ENCODE measurements around the gene ODC1.
A peak's percentile ranks its signal among the peaks of the same experiment; 100 is the strongest.

Gene ODC1

GRCh38 chr2:10426726-10427617 lies 21.2 kb downstream of the ODC1 start:
- H3K4me3 ChIP-seq (ENCODE audit: insufficient read depth, low read depth, low read length) = no peak overlapping the region
- H3K9me3 ChIP-seq (ENCODE audit: control insufficient read depth, low read length) = no peaks in the 10 kb centered on the region
- WGBS, 2 experiments = 93 to 95% methylated on average over 40 of the region's 40 CpGs
- no peaks in the 10 kb centered on the region for H3K36me3 ChIP-seq (ENCODE audit: control insufficient read depth, insufficient read depth, low read length)
- peaks cover 9% of the 10 kb centered on the region for H3K4me1 ChIP-seq (ENCODE audit: control insufficient read depth, insufficient read depth, low read length)
- H3K27me3 ChIP-seq (ENCODE audit: control insufficient read depth, insufficient read depth, low read length, poor library complexity, severe bottlenecking) = peaks cover 12% of the 10 kb centered on the region
- H3K27ac ChIP-seq (ENCODE audit: insufficient read depth, low read depth, low read length, poor library complexity, severe bottlenecking) = peak overlapping the region; percentile 17

DNA sequence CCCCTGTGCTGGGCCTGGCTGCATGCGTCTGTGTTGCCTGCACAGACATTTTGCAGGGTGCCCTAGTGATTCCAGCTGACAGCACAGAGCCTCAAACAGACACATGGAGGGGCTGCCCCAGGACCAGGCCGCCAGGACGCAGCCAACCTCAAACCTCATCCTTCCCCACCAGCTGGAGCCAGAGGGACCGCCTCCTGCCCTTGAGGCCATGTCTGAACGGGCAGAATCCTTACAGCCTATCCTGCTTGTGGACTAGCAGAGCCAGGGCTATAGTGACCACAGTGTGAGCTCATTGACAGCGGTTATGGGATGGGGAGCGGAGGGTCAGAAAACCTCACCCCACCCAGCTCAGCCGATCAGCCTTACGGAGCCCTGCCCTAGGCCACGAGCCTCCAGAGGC lies 22.4 kb downstream of the ODC1 start:
- Histone ChIP-seq H3K9me3 (ENCODE audit: control insufficient read depth, low read length) (no peaks in the 10 kb centered on the region), H3K27ac (ENCODE audit: insufficient read depth, low read depth, low read length, poor library complexity, severe bottlenecking) (no peak overlapping the region), H3K27me3 (ENCODE audit: control insufficient read depth, insufficient read depth, low read length, poor library complexity, severe bottlenecking) (no peaks in the 10 kb centered on the region), H3K36me3 (ENCODE audit: control insufficient read depth, insufficient read depth, low read length) (no peaks in the 10 kb centered on the region), H3K4me3 (ENCODE audit: insufficient read depth, low read depth, low read length) (no peak overlapping the region), H3K4me1 (ENCODE audit: control insufficient read depth, insufficient read depth, low read length) (peaks cover 9% of the 10 kb centered on the region)
- 80 to 85% methylated on average over 10 of the region's 10 CpGs for WGBS, 2 experiments

- Histone ChIP-seq H3K9me3 (ENCODE audit: control insufficient read depth, low read length) (no peaks in the 10 kb centered on the region), H3K27ac (ENCODE audit: insufficient read depth, low read depth, low read length, poor library complexity, severe bottlenecking) (no peak overlapping the region), H3K4me3 (ENCODE audit: insufficient read depth, low read depth, low read length) (no peak overlapping the region), H3K27me3 (ENCODE audit: control insufficient read depth, insufficient read depth, low read length, poor library complexity, severe bottlenecking) (no peaks in the 10 kb centered on the region), H3K36me3 (ENCODE audit: control insufficient read depth, insufficient read depth, low read length) (no peaks in the 10 kb centered on the region), H3K4me1 (ENCODE audit: control insufficient read depth, insufficient read depth, low read length) (peaks cover 9% of the 10 kb centered on the region)
- 90 to 91% methylated on average over 8 of the region's 8 CpGs for WGBS, 2 experiments
These were observed 23.1 kb downstream of the ODC1 start for GRCh38 chr2:10424916-10425505.

DNA sequence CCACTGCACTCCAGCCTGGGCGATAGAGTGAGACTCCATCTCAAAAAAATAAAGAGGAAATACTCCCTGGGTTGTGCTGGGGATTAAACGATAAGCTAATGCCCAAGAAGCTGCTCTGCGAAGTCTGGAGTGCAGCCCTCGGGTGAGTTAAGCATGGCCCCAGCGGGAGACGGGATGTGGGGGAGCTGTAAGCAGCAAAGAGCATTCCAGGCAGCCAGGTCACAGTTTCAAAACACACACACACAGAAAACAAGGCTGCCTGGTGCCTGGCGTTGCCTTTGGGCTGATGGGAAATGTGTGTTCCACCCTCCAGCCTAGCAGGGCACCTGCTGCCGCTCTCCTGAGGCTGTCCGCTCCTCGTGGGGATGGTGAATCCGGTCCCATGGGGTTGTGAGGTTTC lies 24.1 kb downstream of the ODC1 start:
- WGBS, 2 experiments = 91% methylated on average over 11 of the region's 11 CpGs
- H3K9me3 ChIP-seq (ENCODE audit: control insufficient read depth, low read length) = no peaks in the 10 kb centered on the region
- no peaks in the 10 kb centered on the region for H3K36me3 ChIP-seq (ENCODE audit: control insufficient read depth, insufficient read depth, low read length)
- no peak overlapping the region for H3K27ac ChIP-seq (ENCODE audit: insufficient read depth, low read depth, low read length, poor library complexity, severe bottlenecking)
- H3K4me3 ChIP-seq (ENCODE audit: insufficient read depth, low read depth, low read length) = no peak overlapping the region
- no peaks in the 10 kb centered on the region for H3K27me3 ChIP-seq (ENCODE audit: control insufficient read depth, insufficient read depth, low read length, poor library complexity, severe bottlenecking)
- peaks cover 9% of the 10 kb centered on the region for H3K4me1 ChIP-seq (ENCODE audit: control insufficient read depth, insufficient read depth, low read length)

GRCh38 chr2:10423400-10423774 lies 24.7 kb downstream of the ODC1 start:
- WGBS, 2 experiments = 74 to 79% methylated on average over 6 of the region's 6 CpGs
- H3K36me3 ChIP-seq (ENCODE audit: control insufficient read depth, insufficient read depth, low read length) = no peaks in the 10 kb centered on the region
- no peak overlapping the region for H3K4me3 ChIP-seq (ENCODE audit: insufficient read depth, low read depth, low read length)

GRCh38 chr2:10422732-10423399 lies 25.3 kb downstream of the ODC1 start:
- Histone ChIP-seq H3K4me3 (ENCODE audit: insufficient read depth, low read depth, low read length) (no peak overlapping the region), H3K4me1 (ENCODE audit: control insufficient read depth, insufficient read depth, low read length) (peaks cover 9% of the 10 kb centered on the region), H3K9me3 (ENCODE audit: control insufficient read depth, low read length) (no peaks in the 10 kb centered on the region), H3K27ac (ENCODE audit: insufficient read depth, low read depth, low read length, poor library complexity, severe bottlenecking) (no peak overlapping the region), H3K27me3 (ENCODE audit: control insufficient read depth, insufficient read depth, low read length, poor library complexity, severe bottlenecking) (no peaks in the 10 kb centered on the region), H3K36me3 (ENCODE audit: control insufficient read depth, insufficient read depth, low read length) (no peaks in the 10 kb centered on the region)
- WGBS, 2 experiments = 94 to 96% methylated on average over 24 of the region's 24 CpGs

More at GRCh38 chr2:10423400-10423774, 24.7 kb downstream of the ODC1 start:
- Histone ChIP-seq H3K27ac (ENCODE audit: insufficient read depth, low read depth, low read length, poor library complexity, severe bottlenecking) (no peak overlapping the region), H3K27me3 (ENCODE audit: control insufficient read depth, insufficient read depth, low read length, poor library complexity, severe bottlenecking) (no peaks in the 10 kb centered on the region), H3K9me3 (ENCODE audit: control insufficient read depth, low read length) (no peaks in the 10 kb centered on the region), H3K4me1 (ENCODE audit: control insufficient read depth, insufficient read depth, low read length) (peaks cover 9% of the 10 kb centered on the region)

- no peak overlapping the region for H3K4me3 ChIP-seq (ENCODE audit: insufficient read depth, low read depth, low read length)
- H3K27ac ChIP-seq (ENCODE audit: insufficient read depth, low read depth, low read length, poor library complexity, severe bottlenecking) = no peak overlapping the region
- no peaks in the 10 kb centered on the region for H3K36me3 ChIP-seq (ENCODE audit: control insufficient read depth, insufficient read depth, low read length)
- WGBS, 2 experiments = 91 to 92% methylated on average over 6 of the region's 6 CpGs
- peaks cover 9% of the 10 kb centered on the region for H3K4me1 ChIP-seq (ENCODE audit: control insufficient read depth, insufficient read depth, low read length)
- H3K27me3 ChIP-seq (ENCODE audit: control insufficient read depth, insufficient read depth, low read length, poor library complexity, severe bottlenecking) = no peaks in the 10 kb centered on the region
- no peaks in the 10 kb centered on the region for H3K9me3 ChIP-seq (ENCODE audit: control insufficient read depth, low read length)
These were observed 25.9 kb downstream of the ODC1 start for GRCh38 chr2:10422251-10422650.

DNA sequence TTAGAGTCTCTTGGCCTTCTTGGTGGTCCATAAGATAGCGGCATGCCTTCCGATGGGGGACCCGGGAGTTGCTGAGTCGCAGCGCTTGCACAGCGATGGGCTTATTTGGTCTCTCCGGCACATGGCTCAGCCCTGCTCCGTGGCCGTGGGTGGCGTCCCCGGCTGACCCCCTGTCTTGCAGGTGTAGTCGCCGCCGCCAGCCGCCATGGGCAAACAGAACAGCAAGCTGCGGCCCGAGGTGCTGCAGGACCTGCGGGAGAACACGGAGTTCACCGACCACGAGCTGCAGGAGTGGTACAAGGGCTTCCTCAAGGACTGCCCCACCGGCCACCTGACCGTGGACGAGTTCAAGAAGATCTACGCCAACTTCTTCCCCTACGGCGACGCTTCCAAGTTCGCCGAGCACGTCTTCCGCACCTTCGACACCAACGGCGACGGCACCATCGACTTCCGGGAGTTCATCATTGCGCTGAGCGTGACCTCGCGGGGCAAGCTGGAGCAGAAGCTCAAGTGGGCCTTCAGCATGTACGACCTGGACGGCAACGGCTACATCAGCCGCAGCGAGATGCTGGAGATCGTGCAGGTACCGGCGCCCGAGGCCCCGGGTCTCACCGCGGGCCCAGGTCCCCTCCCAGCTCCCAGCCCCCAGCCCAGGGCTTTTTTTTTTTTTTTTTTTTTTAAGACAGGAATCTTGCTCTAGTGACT lies 28.4 kb downstream of the ODC1 start:
- H3K4me3 ChIP-seq (ENCODE audit: insufficient read depth, low read depth, low read length) = no peak overlapping the region
- no peaks in the 10 kb centered on the region for H3K4me1 ChIP-seq (ENCODE audit: control insufficient read depth, insufficient read depth, low read length)
- H3K36me3 ChIP-seq (ENCODE audit: control insufficient read depth, insufficient read depth, low read length) = no peaks in the 10 kb centered on the region
- H3K9me3 ChIP-seq (ENCODE audit: control insufficient read depth, low read length) = no peaks in the 10 kb centered on the region
- H3K27me3 ChIP-seq (ENCODE audit: control insufficient read depth, insufficient read depth, low read length, poor library complexity, severe bottlenecking) = no peaks in the 10 kb centered on the region
- H3K27ac ChIP-seq (ENCODE audit: insufficient read depth, low read depth, low read length, poor library complexity, severe bottlenecking) = no peak overlapping the region
- 94 to 95% methylated on average over 54 of the region's 54 CpGs for WGBS, 2 experiments

GRCh38 chr2:10417551-10418335 lies 30.4 kb downstream of the ODC1 start:
- Histone ChIP-seq H3K27ac (ENCODE audit: insufficient read depth, low read depth, low read length, poor library complexity, severe bottlenecking) (no peak overlapping the region), H3K4me1 (ENCODE audit: control insufficient read depth, insufficient read depth, low read length) (no peaks in the 10 kb centered on the region), H3K4me3 (ENCODE audit: insufficient read depth, low read depth, low read length) (no peak overlapping the region), H3K27me3 (ENCODE audit: control insufficient read depth, insufficient read depth, low read length, poor library complexity, severe bottlenecking) (no peaks in the 10 kb centered on the region), H3K9me3 (ENCODE audit: control insufficient read depth, low read length) (no peaks in the 10 kb centered on the region), H3K36me3 (ENCODE audit: control insufficient read depth, insufficient read depth, low read length) (no peaks in the 10 kb centered on the region)
- 90 to 95% methylated on average over 6 of the region's 6 CpGs for WGBS, 2 experiments
